HG03342 (cell line): ENCODE measurements around the gene RNF152.

ENCODE experiments used
- ATAC-seq: cut with Tn5 transposase; IDR thresholded peaks from one replicate; pipeline ENCODE4 v1.9.1; 2021; ENCODE audit warnings: mild to moderate bottlenecking, moderate library complexity; ENCODE audit not compliant: unreplicated experiment

RNF152 gene

DNA sequence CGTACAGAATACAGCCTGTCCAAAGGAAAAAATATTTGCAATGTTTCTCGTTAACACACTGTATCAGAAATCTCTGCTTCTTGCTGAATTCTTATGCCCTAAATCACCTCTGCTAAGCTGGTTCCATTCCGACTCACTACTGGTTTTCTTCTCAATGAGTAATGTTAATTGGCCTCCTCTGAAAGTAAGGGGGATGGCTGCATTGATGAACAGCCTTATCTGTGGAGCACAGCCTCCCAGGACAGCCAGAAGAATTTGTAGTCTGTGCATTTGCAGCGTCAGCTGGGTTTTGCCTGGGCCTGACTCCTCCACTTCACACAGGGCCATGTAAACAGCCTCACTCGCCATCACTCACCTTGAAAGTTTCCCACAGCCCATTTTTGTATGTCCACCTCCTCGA lies 127.7 kb downstream of the RNF152 start:
- ATAC-seq: no peak

DNA sequence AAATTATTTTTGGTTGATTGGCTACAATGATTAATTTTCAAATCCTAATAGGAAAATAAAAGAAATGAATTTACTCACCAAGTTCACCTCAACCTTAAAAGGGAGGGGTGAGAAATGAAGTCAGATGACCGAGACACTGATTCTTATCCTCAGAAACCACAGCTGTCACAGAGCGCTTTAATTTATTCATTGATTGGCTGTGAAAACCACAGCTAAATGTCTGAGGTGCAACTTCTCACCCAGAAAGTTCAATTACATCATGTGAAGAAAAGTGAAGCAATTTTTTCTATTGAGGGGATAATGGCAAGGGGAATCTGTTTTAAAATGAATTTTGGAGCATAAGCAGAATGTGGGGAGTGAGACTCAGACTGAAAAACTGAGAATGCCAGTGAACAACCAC lies 128.4 kb downstream of the RNF152 start:
- no peak for ATAC-seq

DNA sequence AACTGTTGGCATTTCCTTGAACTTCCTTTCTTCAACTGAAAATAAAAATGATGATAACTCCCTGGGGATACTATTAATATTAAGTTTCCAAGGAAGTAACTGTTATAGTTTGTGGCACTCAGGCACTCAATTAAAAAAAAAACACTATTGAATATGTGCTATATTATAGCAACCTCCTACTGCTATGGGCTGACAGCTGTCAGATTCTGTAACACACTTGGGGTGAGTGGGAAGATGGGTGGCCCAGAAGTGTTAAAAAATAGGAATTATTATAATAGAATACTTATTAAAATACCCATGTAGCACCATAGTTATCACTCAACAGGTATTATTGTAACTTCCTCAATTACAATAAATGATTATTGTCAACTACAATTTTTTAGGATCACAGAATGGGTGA lies 130.9 kb downstream of the RNF152 start:
- no peak for ATAC-seq
